H1 (cell line): Measurements from ENCODE around the gene SCO1. TPM values are rescaled to one million over a fixed set of nuclear protein-coding genes. Genes with fewer than 3 reads are reported as not detected.

Source experiments
- polyA plus RNA-seq, 7 experiments: library from polyadenylated mRNA; depleted of rRNA in 3 of 7; stranded (reverse) in 5 of 7; unstranded in 2 of 7; fragments of >200 nt in 5 of 7; fragments of 200-250 nt in 2 of 7; gene quantifications; 1 replicate in 5 of 7; 2 replicates in 1 of 7; 4 replicates in 1 of 7; pipeline versions ENCODE4 v1.2.1 to v1.2.3, GENCODE V29; 2011 to 2013; ENCODE audit warnings: missing spikeins in 2 of 7, mixed read lengths in 2 of 7
- total RNA-seq: library from RNA; stranded (reverse); fragmentation: NEBNext Ultra II Directional; extraction: Animal tissue kit (Norgen Biotek cat#: 25700); gene quantifications from 2 replicates; pipeline ENCODE4 v1.2.1, GENCODE V29; 2021

The SCO1 gene
- total and polyA plus RNA-seq, 2 of the 8 experiments (the other 6 are each of a cell fraction or from before 2014, with no cell fraction given): 18.7 to 61.8 TPM

Other genes with a start within 250 kb of the SCO1 start
- gene MYH4, start 228.0 kb downstream of the SCO1 start, total RNA-seq: not detected in 2 replicates
- not detected in 2 replicates for gene MYH4, start 228.0 kb downstream of the SCO1 start, polyA plus RNA-seq (2011; rRNA removed)
- gene MYH1, start 179.0 kb downstream of the SCO1 start, total RNA-seq: 0.06 TPM in 1 of 2 replicates, not detected in the other
- not detected in 2 replicates for gene MYH1, start 179.0 kb downstream of the SCO1 start, polyA plus RNA-seq (2011; rRNA removed)
- 9.0 and 9.5 TPM in 2 replicates for gene MYH2, start 147.9 kb downstream of the SCO1 start, total RNA-seq
- gene MYH2, start 147.9 kb downstream of the SCO1 start, polyA plus RNA-seq (2011; rRNA removed): 1.0 and 2.7 TPM in 2 replicates
- 0.99 and 1.8 TPM in 2 replicates for gene MYH3, start 40.2 kb downstream of the SCO1 start, total RNA-seq
- gene MYH3, start 40.2 kb downstream of the SCO1 start, polyA plus RNA-seq (2011; rRNA removed): 0.65 and 1.6 TPM in 2 replicates
- 6.0 and 6.7 TPM in 2 replicates for gene ADPRM, start 61 bp upstream of the SCO1 start, total RNA-seq
- 4.6 and 7.9 TPM in 2 replicates for gene ADPRM, start 61 bp upstream of the SCO1 start, polyA plus RNA-seq (2011; rRNA removed)
- gene TMEM220, start 32.5 kb upstream of the SCO1 start, total RNA-seq: 3.8 and 4.2 TPM in 2 replicates
- 2.8 and 4.1 TPM in 2 replicates for gene TMEM220, start 32.5 kb upstream of the SCO1 start, polyA plus RNA-seq (2011; rRNA removed)
- not detected in 2 replicates for gene TMEM238L, start 106.6 kb upstream of the SCO1 start, total RNA-seq
- gene TMEM238L, start 106.6 kb upstream of the SCO1 start, polyA plus RNA-seq (2011; rRNA removed): not detected in 2 replicates
- gene PIRT, start 140.6 kb upstream of the SCO1 start, total RNA-seq: not detected in 2 replicates
- 0.03 TPM in 1 of 2 replicates, not detected in the other for gene PIRT, start 140.6 kb upstream of the SCO1 start, polyA plus RNA-seq (2011; rRNA removed)